SK-N-DZ (cell line): Measurements from ENCODE around the gene DPPA2.
A peak's percentile ranks its signal among the peaks of the same experiment; 100 is the strongest.

ENCODE experiments used
- DNase-seq: peaks from one replicate; pipeline ENCODE4 v3.0.0-alpha.2; 2015; ENCODE audit warnings: low spot score
- small RNA-seq, 2 experiments: library from RNA; depleted of rRNA; stranded (forward); fragments of <200 nt; gene quantifications; one replicate each; pipeline ENCODE3, GENCODE V24; 2014

DPPA2 gene

GRCh38 chr3:109325109-109325508 lies 8.8 kb upstream of the DPPA2 start:
- no peak for DNase-seq

GRCh38 chr3:109313061-109313460 lies 3.3 kb downstream of the DPPA2 start:
- no peak for DNase-seq

- DNase-seq = no peak
Measured at GRCh38 chr3:109297496-109297895, 18.8 kb downstream of the DPPA2 start.

- DNase-seq = no peak
Measured at GRCh38 chr3:109284071-109284470, 32.2 kb downstream of the DPPA2 start.

GRCh38 chr3:109278546-109278945 lies 37.8 kb downstream of the DPPA2 start:
- DNase-seq = no peak

- no peak for DNase-seq
Measured at GRCh38 chr3:109278141-109278540, 38.2 kb downstream of the DPPA2 start.

GRCh38 chr3:109275702-109276293 lies 40.5 kb downstream of the DPPA2 start:
- DNase-seq = peak; percentile 45

GRCh38 chr3:109270779-109271178 lies 45.5 kb downstream of the DPPA2 start:
- no peak for DNase-seq

GRCh38 chr3:109269577-109270275 lies 46.6 kb downstream of the DPPA2 start:
- DNase-seq = no peak

- DNase-seq = no peak
Measured at GRCh38 chr3:109268181-109268580, 48.1 kb downstream of the DPPA2 start.

- DNase-seq = no peak
Measured at GRCh38 chr3:109265295-109265694, 51.0 kb downstream of the DPPA2 start.

GRCh38 chr3:109257269-109257668 lies 59.0 kb downstream of the DPPA2 start:
- DNase-seq = no peak

GRCh38 chr3:109254770-109255169 lies 61.5 kb downstream of the DPPA2 start:
- DNase-seq = no peak

GRCh38 chr3:109252641-109253040 lies 63.7 kb downstream of the DPPA2 start:
- DNase-seq = no peak

Small RNA genes within 50 kb of the gene (small RNA-seq; reads per million reads assigned to genes)
- gene AC124945.1 (0 reads per million in 2 experiments), gene RF00017 (0 reads per million in 2 experiments)
